HTR-8/SVneo (cell line): Measurements from ENCODE around the gene ASPHD2.
"Not testable (repeated sequence)": the region's sequence is repeated elsewhere in the genome, so short reads cannot be mapped to it uniquely, and the experiment has no call there.

Experiments
- DNase-seq: peaks from one replicate; pipeline ENCODE4 v3.0.0; 2011; ENCODE audit warnings: low spot score, mixed read lengths; ENCODE audit not compliant: insufficient read length
- FAIRE-seq: peaks from 2 replicates; lab custom pipeline; 2011; peaks lifted over from hg19 to GRCh38; lab: Jason Lieb, UNC

ASPHD2 gene

GRCh38 chr22:26414347-26414746 lies 14.7 kb upstream of the ASPHD2 start:
- DNase-seq, result no peak
- no peak for FAIRE-seq

- DNase-seq (no peak), FAIRE-seq (no peak)
Measured at GRCh38 chr22:26416256-26416655, 12.8 kb upstream of the ASPHD2 start.

- FAIRE-seq, result peak; percentile 57
- peak; percentile 67 for DNase-seq
Measured at GRCh38 chr22:26416670-26417276, 12.3 kb upstream of the ASPHD2 start.

GRCh38 chr22:26417406-26417805 lies 11.7 kb upstream of the ASPHD2 start:
- FAIRE-seq, result no peak

DNA sequence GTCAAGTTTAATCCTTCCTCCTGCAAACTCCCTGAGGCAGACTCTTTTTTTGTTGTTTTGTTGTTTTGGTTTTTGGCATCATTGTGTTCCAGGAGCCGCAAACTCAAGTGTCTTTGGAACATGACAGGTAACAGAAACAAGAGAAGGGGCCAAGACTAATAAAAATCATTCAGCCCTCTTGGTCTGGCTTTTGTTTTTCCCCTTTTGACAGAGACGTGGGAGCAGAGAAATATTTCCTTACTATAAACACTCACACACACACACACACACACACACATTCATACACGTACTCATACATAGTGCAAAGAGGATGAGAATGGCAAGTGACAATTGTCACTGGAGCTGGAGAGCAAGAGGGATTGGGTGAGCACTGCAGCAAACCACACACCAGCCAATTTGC lies 10.4 kb upstream of the ASPHD2 start:
- FAIRE-seq, result no peak

More at GRCh38 chr22:26417406-26417805, 11.7 kb upstream of the ASPHD2 start:
- no peak for DNase-seq

GRCh38 chr22:26426924-26427323 lies 2.1 kb upstream of the ASPHD2 start:
- DNase-seq (no peak), FAIRE-seq (no peak)

More for the DNA sequence above, 10.4 kb upstream of the ASPHD2 start:
- no peak for DNase-seq

- no peak for DNase-seq
- no peak for FAIRE-seq
Measured at GRCh38 chr22:26429458-26430286, 612 bp downstream of the ASPHD2 start.

- DNase-seq (no peak), FAIRE-seq (no peak)
Measured at GRCh38 chr22:26430600-26430999, 1.5 kb downstream of the ASPHD2 start.

DNA sequence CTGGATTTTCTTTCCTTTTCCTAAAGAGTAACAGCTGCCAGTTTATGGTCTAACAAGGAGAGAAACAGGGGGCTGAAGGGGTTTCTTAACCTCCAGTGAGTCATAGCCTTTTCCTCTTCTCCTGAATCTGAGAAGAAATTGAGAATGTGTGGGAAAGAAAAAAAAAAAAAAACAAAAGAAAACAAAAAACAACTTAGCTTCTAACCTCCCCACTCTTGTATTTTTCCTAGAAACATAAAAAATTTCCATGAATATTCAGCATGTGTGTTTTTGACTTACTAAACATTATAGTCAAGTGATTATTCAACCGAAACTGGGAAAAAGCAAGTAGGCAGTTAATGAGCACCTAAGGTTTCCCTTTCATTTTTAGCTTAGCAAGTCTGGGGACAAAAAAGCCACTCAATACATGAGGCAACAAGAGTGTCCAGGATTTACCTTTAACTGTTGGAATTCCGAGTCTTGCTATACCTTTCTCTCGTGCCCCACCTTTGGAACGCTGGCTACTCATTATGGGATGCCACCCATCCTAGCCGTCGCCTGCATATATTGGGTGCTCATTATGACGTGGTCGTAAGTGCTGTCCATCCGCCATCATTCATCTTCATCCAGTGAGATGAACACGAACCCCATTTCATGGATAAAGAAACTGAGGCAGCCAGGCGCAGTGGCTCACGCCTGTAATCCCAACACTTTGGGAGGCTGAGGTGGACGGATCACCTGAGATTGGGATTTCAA lies 2.4 kb downstream of the ASPHD2 start:
- no peak for DNase-seq
- FAIRE-seq, result no peak

GRCh38 chr22:26432619-26433311 lies 3.7 kb downstream of the ASPHD2 start:
- DNase-seq, result no peak
- FAIRE-seq, result no peak

- no peak for FAIRE-seq
- DNase-seq, result no peak
Measured at GRCh38 chr22:26433805-26434204, 4.7 kb downstream of the ASPHD2 start.

DNA sequence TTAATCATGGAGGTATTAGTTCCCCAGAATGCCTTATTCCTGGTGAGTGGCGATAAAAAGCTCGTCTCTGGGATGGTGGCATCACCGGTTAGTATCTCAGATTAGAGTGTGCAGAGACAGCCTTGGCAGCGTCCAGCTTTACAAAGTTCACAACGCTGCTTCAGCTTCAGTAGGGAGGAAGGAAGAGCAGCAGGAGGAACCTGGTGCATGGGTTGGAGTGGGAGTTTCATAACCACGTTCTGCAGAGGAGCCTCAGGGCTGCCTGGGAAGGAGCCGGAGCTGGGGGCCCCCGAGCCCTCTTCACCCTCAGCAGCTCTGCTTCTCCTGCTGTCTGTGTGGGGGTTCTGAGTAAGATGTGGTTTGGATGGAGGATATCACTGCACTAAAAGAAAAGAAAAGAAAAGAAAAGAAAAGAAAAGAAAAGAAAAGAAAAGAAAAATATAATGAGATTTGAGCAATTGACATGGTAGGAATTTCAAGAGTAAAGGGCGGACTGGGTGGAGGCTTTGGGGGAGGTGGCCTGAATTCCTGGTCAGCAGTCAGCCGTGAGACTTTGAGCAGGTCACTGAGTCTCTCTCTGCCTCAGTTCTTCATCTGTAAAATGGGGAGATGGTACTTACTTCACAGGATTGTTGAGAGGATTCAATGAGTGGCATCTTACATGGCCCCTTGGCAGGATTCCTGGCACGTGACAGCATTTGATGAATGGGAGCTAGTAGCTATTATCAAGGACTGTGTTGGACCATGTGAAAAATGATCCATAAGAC lies 6.5 kb downstream of the ASPHD2 start:
- no peak for DNase-seq
- FAIRE-seq, result no peak

GRCh38 chr22:26436903-26437515 lies 7.9 kb downstream of the ASPHD2 start:
- no peak for DNase-seq
- FAIRE-seq, result no peak

GRCh38 chr22:26437694-26438392 lies 8.8 kb downstream of the ASPHD2 start:
- FAIRE-seq (no peak), DNase-seq (no peak)

GRCh38 chr22:26438776-26439175 lies 9.7 kb downstream of the ASPHD2 start:
- FAIRE-seq, DNase-seq: not testable (repeated sequence)

GRCh38 chr22:26439559-26439958 lies 10.5 kb downstream of the ASPHD2 start:
- FAIRE-seq (no peak), DNase-seq (no peak)

DNA sequence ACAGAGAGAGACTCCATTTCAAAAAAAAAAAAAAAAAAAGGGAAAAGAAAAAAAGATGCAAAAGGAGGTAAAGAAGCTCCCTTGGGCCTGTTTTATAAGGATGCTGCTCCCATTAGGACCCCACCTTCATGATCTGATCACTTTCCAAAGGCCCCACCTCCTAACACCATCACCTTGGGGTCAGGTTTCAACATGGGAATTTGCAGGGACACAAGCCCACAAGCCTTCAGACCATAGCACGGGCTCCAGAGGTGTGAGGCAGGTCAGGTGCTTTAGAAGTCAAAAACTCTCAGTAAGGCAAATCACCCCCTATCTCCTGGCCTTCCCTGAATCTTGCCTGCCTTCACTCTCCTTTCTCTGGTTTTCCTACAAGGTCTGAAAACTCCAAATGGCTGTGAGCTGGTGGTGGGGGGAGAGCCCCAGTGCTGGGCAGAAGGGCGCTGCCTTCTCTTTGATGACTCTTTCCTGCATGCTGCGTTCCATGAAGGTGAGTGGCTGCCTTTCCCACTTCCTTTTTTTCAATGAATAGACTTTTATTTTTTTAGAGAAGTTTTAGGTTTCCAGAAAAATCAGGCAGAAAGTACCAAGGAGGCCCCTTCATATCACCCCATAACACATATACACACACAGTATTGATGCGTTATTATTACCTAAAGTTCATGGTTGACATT lies 13.2 kb downstream of the ASPHD2 start:
- DNase-seq, result no peak
- FAIRE-seq, result no peak
